DOHH2 (cell line): ENCODE results near the gene EXD3.

Experiments used
- EZH2phosphoT487 ChIP-seq: fragments of 200-600 bp; sonication (generic); IDR thresholded peaks from 2 replicates; pipeline ENCODE4 v1.6.1; 2017; ENCODE audit warnings: borderline replicate concordance, mild to moderate bottlenecking, antibody characterized with exemption, low read length, moderate library complexity, mixed read lengths
- TF ChIP-seq, protein P1 (sequence below): fragments of 200-600 bp; sonication (generic); IDR thresholded peaks from one replicate; pipeline ENCODE4 v1.5.1; 2014; ENCODE audit warnings: antibody characterized with exemption, mild to moderate bottlenecking, low read depth, low read length; ENCODE audit not compliant: poor library complexity, severe bottlenecking

DNA sequence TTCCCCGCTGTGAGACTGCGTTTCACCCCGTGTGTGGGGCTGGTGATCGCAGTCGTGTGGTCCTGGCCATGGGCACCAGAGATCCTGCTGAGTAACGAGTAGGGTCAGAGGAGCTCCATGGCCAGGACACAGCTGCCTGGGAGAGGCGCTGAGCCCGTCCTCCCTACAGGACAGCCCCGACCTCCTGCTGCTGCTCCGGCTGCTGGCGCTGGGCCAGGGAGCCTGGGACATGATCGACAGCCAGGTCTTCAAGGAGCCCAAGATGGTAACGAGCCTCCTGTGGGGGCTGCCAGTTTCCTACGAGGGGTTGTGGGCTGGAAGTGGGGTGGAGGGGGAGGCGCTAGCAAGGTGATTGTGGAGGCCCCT lies 156.8 kb downstream of the EXD3 start:
- TF ChIP-seq, protein P1, sequence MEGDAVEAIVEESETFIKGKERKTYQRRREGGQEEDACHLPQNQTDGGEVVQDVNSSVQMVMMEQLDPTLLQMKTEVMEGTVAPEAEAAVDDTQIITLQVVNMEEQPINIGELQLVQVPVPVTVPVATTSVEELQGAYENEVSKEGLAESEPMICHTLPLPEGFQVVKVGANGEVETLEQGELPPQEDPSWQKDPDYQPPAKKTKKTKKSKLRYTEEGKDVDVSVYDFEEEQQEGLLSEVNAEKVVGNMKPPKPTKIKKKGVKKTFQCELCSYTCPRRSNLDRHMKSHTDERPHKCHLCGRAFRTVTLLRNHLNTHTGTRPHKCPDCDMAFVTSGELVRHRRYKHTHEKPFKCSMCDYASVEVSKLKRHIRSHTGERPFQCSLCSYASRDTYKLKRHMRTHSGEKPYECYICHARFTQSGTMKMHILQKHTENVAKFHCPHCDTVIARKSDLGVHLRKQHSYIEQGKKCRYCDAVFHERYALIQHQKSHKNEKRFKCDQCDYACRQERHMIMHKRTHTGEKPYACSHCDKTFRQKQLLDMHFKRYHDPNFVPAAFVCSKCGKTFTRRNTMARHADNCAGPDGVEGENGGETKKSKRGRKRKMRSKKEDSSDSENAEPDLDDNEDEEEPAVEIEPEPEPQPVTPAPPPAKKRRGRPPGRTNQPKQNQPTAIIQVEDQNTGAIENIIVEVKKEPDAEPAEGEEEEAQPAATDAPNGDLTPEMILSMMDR, result no peak
- TF ChIP-seq EZH2phosphoT487, result no peak
